Activated T-cell treated with anti-CD3 and anti-CD28 coated beads, Interleukin-2, amount 50 U/mL, for 48 hours (primary cell): Measurements from ENCODE around the gene S1PR3.
"Not testable (repeated sequence)": the region's sequence is repeated elsewhere in the genome, so short reads cannot be mapped to it uniquely, and the experiment has no call there.

Source experiments
- DNase-seq, 2 experiments: peaks; one replicate each; pipeline ENCODE4 v3.0.0-alpha.2; 2020

The S1PR3 gene

DNA sequence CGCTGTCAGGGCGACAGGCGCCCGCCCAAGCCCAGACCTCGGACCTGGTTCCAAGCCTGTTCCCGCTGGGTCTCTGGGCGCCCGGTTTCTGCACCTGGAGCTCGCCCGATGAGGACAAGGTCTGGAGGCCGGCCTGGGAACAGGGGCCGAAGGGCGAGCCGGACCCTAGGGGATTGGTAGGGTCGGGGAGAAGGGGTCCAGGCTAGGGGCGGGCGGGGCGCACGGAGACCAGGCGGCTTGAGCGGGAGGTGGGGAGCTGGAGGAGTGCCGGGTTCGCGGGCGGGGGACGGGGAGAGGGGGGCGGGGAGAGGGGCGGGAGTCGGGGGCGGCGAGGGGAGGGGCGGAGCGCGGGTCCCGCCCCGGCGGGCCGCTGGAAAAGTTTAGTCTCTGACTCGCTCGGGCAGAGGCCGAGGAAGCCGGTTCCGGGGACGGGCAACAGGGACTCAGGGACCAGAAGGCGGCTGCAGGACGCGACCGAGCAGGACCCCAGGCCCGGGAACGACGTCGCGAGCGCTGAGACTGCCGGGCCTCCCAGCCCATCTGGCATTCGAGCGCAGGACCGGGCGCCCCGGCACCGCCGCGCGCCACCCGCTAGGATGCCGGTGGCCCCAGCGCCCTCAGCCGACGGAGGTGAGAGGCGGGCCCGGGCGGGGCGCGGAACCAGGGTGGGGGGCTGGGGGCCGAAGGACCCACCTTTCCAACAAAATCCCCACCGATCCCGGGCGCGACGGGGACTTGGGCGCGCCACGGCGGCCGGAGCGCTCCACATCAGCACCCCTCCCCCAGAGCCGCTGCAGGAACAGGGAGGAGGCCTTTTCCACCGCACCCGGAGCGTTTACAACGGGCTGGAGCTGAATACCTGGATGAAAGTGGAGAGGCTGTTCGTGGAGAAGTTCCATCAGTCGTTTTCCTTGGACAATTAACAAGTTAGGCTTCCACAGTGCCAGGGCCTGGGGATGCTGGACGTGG is at the start of gene S1PR3:
TSS of gene S1PR3 (plus strand) at position 403 of the 969 bp plus-strand sequence. CDS start 9,733 bp downstream, outside the sequence.
- peak; percentile 41 to 62 for DNase-seq

DNA sequence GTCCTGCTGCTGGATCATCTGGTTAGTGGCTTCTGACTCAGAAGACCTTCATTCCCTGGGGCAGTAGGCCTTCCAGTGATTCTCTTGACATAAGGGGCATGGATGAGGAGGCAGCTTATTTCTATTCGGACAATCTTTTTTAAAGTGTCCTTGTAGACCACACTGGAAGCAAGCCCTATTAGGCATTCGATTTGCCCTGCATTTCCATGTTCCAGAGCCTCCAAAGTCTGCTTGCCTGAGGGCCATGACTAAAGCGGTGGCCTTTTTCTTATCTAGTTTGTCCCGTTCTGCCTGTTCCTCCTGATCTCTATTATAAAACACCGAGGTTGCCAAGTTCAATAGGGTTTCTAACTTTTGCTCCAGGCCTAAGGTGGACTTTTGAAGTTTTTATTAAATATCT is 49.7 kb upstream of the S1PR3 start:
- not testable (repeated sequence) for DNase-seq

DNA sequence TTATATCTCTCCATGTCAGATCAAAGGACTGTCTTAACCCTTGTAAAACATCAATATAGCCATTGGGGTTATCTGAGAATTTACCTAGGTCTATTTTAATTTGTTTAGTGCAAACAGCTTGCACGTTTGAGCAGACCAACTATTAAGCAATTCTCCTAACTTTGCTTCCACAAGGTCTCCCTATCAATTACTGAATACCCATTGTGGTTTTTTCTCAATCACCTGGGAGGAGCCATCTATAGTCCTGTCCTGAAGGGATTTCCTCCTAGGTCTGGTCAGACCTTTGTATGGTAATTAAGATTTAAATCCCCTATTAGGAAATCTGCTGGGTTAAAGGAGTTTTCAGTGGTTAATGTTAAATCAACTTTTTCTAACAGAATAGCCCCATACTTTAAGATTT is 48.9 kb upstream of the S1PR3 start:
- no peak for DNase-seq

DNA sequence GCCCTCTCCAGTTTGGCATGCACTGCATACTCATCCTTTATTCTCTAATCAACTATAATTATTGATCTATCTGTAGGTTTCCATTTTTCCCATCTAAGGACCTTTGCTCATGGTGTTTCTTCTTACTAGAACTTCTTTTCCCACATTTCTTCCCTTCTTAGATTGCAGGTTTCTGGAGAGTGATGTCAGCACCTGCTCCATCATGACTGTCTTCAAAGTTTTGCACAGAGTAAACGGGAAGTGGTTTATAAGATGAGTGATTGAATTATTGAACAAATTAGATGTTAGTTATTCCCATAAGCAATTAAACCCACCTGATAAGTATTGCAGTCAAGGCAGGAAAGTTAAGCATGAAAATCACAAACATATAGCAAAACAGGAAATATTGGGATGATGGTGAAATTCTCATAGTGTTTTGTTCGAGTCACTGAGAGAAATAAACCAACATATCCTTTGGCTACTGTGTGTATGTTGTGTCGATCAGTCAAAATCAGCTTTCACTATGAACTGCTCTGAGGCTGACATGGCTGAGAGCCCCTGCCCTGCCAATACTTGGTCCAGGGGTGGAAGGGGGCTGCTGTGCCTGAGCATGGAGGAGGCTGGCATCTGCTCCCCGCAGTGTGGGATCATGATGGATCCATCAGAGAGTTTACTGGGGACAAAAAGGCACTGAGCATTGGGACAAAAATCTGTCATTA is 45.5 kb upstream of the S1PR3 start:
- no peak for DNase-seq

DNA sequence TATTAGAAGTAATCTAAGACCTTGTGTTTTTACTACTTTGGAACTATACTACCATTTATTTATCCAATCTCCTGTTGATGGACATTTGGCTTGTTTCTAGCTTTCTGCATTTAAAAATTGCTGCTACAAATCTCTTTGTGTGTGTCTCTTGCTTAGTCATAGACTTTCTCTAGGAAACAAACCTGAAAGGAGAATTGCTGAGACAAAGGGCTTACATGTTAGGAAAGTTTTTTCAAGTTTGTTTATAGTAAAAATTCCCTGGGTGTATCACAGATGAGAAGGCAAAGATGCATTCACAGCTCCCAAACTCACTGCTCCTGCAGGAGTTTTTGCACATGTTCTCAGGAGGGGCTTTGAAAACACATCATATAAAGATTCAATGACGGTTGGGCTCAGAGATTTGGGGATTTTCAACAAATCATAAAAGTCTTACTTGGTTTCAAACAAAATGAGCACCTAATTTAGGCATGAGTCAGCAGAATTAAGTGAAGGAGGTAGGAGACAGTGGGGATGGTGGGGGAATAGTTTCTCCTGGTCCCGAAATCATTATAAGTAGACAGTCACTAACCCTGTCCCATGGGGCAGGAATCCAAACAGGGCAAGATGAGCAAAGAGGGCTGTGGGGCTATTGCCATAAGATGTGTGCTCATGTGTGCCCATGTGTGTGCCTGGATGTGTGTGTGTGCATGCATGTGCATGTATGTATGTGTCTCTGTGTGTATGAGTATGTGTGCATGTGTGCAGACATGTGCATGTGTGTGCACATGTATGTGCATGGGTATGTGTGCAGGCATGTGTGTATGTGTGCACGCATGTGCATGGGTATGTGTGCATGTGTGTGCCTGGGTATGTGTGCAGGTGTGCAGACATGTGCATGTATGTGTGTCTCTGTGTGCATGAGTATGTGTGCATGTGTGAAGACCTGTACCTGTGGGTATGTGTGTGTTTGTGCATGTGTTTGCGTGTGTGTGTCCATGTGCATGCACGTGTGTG is 43.4 kb upstream of the S1PR3 start:
- DNase-seq: no peak

DNA sequence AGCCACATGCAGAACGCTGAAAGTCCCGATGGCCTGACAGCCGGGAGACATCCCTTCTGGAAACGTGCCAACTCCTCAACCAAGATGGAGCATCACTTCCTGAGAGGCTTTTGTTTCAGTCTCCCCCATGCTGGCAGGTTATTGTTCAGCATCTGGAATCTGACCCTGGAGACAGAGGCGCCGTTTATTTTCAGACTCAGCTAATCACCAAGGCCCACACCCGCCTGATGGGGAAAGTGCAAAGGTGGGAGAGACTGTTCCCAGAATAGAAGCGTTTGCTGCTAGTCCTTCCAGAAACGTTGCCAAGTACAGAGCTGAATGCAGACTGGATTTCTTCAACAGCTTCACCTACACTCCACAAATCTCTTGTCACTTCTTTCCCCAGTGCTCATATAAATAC is 41.8 kb upstream of the S1PR3 start:
- no peak for DNase-seq

DNA sequence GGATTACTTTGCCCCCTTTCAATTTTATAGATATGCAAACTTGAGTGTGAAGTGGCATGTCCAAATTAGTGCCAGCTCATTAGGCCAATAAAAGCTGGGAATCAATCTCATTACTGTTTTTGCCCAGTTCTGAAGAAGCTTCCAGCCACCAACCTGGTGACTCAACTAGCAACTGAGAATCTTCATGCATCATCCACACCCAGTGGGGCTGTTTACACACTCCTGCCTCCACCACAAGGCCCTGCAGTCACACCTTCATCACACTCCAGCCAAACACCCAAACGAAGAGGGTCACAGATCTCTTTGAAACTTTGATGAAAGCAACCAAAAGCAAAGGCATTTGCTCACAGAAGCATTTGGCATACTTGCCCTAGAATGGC is 41.3 kb upstream of the S1PR3 start:
- DNase-seq: peak in 1 of 2 experiments; percentile 36

DNA sequence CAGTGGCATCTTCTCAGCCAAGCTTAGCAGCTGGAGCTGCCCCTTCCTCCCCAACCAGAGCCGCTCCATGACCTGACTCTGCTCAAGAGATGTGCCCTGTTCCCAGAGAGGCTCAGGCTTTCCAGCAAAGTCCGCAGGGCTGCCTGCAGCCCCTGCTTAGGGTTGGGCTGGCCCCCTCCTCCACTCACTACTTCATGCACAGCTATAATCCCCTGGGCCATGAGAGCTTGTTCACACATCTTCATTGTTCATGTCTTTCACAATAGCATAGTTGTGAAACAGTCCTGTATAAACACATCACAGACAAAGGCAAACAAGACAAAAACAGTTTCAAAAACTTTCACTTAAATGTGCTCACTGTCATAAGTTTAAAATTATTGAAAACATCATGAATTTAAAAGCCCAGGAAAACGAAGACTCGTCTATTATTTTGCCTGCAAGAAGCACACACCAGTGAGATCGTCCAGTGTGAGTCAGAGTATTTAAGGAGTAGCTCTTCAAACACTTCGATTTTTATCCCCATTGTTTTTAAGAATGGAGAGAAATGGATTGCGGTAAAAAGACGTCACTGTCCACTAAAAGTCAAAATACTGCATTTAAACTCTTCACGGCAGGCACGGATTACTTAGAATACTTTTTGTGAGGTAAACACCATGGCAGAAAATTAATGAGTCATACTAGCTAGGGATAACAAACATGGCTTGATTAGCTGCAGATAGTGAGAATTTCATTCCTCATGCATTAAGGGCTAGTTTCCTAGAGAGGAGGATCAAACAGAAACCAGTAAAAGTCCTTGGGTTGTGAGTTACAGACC is 40.7 kb upstream of the S1PR3 start:
- DNase-seq: no peak

DNA sequence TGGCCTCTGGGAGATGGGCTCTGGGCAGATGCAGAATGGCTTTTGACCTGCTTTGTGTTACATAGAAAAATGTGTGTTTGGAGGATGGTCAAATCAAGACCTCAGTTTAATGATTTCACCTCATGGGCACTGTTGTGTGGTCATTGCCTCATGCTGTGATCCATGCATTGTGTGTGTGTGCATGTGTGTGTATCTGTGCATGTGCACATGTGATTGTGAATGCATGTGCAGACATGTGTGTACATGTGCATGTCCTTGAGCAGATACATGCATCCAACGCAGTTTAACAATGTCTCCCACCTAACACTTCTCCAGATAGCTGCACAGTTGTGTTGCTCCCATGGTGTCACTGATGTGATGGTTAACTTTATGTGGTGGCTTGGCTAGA is 40.1 kb upstream of the S1PR3 start:
- no peak for DNase-seq

DNA sequence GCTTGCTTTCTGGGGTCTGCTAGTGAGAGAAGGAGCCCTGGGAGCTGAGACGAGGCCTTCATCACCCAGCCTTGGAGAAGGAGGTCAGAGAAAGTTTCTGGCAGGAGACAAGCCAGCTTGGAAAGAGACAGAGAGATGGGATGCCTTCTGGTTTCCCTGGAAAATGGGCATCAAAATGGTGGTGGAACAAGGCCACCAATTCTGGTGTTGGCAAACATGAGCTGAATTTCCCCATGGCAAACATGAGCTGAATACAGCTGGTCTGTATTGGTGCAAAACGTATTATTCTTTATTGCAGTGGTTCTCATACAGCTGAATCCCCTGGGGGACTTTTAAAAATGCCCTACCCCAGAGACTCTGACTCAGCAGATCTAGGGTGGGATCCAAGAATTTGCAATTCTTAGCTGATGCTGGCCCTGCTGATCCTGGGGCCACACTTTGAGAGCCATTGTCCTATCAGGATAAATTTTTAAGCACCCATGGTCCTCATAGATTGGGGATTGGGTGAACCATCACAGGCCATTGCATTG is 39.1 kb upstream of the S1PR3 start:
- DNase-seq: no peak

DNA sequence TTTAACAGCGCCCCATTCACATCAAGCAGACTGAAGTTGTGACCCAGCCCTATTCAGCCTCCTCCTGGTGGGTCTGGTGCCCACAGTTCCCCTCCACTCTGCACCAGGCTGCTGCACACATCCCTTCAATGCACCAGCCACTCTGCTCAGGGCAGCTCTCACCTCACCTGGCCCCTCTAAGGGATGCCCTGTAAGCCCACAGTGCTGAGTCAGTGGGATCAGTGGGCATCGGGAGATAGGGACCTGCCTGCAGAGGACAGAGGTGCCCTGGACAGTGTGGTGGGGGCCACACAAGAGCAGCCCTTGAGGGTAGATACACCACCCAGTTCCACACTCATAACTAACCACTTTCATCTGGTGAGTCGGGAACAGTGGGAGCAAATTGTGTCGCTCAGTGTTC is 38.3 kb upstream of the S1PR3 start:
- DNase-seq: no peak

DNA sequence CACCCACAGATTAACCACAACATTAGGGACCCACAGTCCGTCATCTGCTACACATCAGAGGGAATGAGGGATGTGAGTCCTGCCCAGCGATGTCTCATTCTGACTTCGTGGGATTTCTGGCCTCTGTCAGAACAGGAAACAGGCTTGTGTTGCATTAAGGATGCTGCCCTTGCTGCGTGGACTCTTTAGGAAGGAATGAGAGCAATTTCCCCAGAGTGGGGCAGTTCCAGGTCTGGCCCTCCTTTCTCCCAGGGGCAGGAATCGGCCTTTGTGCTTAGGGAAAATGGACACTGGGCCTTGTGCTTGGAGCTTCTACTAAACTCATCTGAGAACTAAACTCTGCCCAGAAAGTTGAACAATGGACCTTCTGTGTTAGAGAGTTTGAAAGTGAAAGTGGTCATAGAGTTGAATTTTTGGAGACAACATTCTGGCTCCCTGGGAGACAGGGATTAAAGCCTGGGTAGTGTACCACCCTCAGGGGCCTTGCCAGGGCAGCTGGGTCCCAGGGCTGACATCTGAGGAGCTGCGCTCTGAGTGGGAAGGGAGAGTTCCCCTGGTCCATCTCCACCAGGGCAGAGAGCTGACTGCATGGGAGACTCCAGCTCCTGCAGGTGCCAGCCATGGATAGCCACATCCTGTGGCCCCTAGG is 37.8 kb upstream of the S1PR3 start:
- DNase-seq: no peak

DNA sequence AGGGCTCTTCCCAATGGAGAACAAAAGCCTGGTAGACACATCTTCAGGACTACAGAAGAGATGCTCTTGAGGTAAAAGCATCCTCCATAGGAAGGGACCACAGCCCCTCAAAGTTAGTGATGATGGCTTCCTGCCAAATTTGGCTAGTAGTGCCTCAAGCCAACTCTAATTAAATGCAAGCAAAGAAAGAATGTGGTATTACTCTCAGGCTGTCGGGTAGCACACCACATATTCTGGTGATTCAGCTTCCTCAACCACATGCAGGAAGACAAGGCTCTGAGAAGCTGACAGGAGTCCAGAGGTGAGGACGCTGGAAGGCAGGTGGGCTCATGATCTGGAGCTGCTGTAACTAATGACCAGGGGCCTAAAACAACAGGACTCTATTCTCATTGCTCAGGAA is 37.2 kb upstream of the S1PR3 start:
- no peak for DNase-seq

DNA sequence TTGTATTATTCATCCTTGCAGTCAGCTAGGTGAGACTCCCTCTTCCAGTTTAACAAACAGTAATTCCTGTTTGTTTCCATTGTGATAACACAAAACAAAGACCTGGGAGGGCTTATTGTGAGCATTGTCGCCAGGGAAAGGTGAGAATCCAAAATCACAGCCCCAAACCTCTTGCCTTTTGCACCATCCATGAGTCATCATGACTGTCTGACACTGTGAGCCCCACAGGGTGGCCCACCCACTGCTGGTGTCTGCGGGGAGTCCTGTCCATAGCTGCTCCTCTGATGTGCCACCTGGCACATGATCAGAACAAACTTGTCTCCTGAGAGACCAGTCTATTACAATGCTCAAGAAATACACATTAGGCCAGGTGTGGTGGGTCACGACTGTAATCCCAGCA is 33.7 kb upstream of the S1PR3 start:
- no peak for DNase-seq

DNA sequence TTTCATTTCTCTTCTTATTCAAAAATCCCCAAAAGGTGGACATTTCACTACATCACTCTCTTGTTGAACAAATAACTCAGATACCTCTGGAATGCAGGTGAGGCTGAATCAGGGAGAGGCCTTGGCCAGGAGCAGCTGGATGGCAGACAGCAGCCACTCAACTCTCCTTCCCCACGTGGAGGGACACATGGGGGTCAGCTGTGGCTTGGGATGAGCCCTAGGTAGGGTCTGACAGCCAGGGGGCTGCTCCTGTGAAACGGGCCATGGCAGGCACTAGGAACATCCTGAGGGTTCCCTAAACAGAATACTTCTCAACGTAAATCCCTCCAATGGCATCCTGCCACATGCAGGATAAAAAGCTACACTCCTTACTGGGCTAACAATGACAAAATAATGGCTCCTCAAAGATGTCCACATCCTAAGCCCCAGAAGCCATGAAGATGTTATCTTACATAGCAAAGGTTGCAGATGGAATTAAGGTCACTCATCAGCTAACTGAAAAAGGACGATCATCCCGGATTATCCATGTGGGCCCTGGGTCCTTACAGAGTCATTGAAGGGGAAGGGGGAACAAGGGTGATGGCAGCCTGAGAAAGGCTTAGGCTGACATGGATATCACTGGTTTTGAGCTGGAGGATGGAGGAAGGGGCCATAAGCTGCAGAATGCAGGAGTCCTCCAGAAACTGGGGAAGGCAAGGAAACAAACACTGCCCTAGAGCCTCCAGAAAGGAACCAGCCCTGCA is 31.4 kb upstream of the S1PR3 start:
- no peak for DNase-seq

DNA sequence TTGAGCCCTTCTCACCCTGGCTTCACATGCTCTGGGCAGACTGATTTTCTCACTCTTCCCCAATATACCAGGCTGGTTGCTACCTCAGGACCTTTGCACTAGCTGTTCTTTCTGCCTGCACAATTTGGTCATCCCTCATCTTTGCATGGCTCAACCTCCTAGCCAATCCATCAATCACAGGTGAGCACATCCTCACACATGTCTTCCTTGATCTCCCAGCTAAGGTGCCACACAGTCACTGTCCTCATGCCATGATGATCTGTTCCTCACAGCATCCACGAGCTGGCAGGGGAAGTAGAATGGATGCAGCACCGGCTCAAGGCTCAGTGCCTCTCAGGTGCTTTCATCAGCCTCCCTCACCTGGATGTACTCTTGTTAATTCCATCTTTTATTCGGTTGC is 30.6 kb upstream of the S1PR3 start:
- DNase-seq: no peak

DNA sequence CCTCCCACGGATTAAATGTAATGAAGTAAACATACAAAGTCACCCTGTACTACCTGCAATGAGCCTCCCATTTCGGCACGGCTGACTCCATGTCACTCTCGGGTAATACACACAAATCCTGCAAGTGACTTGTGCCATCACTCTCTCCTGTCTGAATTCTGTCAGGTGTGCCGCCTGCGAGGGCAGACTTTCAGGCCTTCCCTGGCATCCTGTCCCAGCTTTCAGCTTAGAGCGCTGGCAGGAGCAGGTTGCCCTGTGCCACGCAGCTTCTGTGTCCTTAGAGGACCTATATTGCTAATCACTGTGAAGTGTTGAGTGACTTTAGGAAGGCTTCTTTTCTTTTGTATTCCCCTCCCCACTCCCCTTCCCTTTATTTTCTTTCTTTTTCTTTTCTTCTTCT is 25.8 kb upstream of the S1PR3 start:
- no peak for DNase-seq

DNA sequence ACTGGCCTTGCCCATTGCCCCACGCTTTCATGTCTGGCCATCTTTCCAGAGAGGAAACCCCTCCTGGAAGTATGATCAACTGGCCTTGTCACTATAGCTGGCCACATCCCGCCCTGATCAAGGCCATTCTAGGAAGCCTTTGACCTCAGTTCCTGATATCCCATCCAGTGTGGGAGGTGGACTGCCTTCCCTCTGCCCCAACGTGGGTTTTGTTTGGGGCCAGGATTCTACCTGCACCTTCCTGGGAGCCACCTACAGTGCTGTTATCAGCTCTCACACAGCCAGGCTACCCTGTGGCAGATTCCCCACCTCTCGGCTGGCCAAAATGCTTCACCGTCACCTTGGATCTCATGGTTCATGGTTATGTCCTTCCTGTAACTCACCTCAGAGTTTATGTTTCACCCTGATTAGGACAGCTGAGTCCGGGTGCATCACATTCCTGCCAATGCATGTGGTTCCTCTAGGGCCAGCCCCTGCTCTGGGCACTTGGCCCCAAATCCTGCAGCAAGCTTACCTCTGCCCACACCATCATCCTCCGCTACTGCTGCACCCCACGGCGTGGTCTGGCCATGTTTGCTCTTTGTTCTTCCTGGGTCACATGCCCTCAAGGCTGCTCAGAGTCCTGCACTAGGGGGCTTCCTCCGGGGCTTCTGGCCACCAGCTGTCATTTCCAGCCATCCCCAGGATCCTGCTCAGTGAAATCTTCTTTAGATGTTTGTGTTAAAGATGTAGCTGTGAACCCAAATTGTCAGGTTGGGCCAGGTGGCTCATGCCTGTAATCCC is 24.2 kb upstream of the S1PR3 start:
- no peak for DNase-seq

DNA sequence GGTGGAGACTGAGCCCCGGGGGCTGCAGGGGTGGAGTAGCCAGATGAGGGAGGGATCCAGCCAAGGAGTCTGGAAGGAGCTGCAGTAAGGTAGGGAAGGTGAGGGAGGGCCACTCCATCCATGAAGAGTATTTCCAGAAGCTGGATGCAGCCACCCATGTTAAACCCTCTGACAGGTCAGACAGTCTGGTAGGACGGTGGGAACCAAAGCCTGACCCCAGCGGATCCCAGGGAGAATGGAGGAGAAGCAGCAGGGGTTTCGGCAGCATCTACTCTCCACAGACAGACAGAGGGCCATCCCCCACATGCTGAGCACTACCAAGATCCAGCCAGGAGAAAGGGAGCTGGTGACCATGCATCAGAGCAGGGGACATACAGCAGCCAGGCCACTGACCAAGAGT is 22.5 kb upstream of the S1PR3 start:
- DNase-seq: no peak
